GM23338 (cell line): ENCODE data around the gene CERS1. TPM values are rescaled to one million over a fixed set of nuclear protein-coding genes. Genes with fewer than 3 reads are reported as not detected.
A peak's percentile ranks its signal among the peaks of the same experiment; 100 is the strongest.

ENCODE experiments used
- ATAC-seq: fragments of 200-7000 bp; cut with Tn5 transposase; 3 replicates; pipeline ENCODE4 v1.9.1; 2020
- DNase-seq: peaks from one replicate; pipeline ENCODE4 v3.0.0-alpha.2; 2015; ENCODE audit warnings: low spot score
- H2AFZ ChIP-seq: fragments of 200-600 bp; sonication (generic); 2 replicates; pipeline ENCODE4 v1.8.0; 2016; ENCODE audit warnings: antibody characterized with exemption, mild to moderate bottlenecking, moderate library complexity
- H3F3A ChIP-seq: fragments of 200-600 bp; sonication (generic); replicated peaks from 2 replicates; pipeline ENCODE4 v1.8.0; 2017; ENCODE audit warnings: antibody characterized with exemption, mixed run types, low read depth
- H3K27ac ChIP-seq: fragments of 200-600 bp; sonication (generic); 2 replicates; pipeline ENCODE4 v1.6.1; 2016; ENCODE audit warnings: low read depth
- H3K27me3 ChIP-seq: fragments of 200-600 bp; sonication (generic); 2 replicates; pipeline ENCODE4 v1.8.0; 2016; ENCODE audit warnings: mild to moderate bottlenecking, mixed run types, moderate library complexity; ENCODE audit not compliant: insufficient read depth
- H3K36me3 ChIP-seq: fragments of 200-600 bp; sonication (generic); 2 replicates; pipeline ENCODE4 v1.8.0; 2016; ENCODE audit warnings: mild to moderate bottlenecking; ENCODE audit not compliant: insufficient read depth
- H3K4me1 ChIP-seq: fragments of 200-600 bp; sonication (generic); 2 replicates; pipeline ENCODE4 v1.8.0; 2016; ENCODE audit warnings: mild to moderate bottlenecking, moderate library complexity; ENCODE audit not compliant: insufficient read depth
- H3K4me2 ChIP-seq: fragments of 200-600 bp; sonication (generic); 2 replicates; pipeline ENCODE4 v1.7.1; 2017; ENCODE audit warnings: mixed run types
- H3K4me3 ChIP-seq: fragments of 200-600 bp; sonication (generic); 2 replicates; pipeline ENCODE4 v1.6.1; 2016; ENCODE audit warnings: mixed run types
- H3K79me2 ChIP-seq: fragments of 200-600 bp; sonication (generic); replicated peaks from 2 replicates; pipeline ENCODE4 v1.8.0; 2017; ENCODE audit warnings: mild to moderate bottlenecking; ENCODE audit not compliant: insufficient read depth
- H3K9me2 ChIP-seq: fragments of 200-600 bp; sonication (generic); 2 replicates; pipeline ENCODE4 v1.8.0; 2017; ENCODE audit not compliant: insufficient read depth
- H4K20me1 ChIP-seq: fragments of 200-600 bp; sonication (generic); replicated peaks from 2 replicates; pipeline ENCODE4 v1.8.0; 2017; ENCODE audit warnings: mild to moderate bottlenecking; ENCODE audit not compliant: insufficient read depth
- H3K27ac Mint-ChIP-seq: 2 replicates; pipeline ENCODE4 v1.8.0; 2020; ENCODE audit warnings: inconsistent platforms, mild to moderate bottlenecking, moderate library complexity, mixed read lengths
- H3K27me3 Mint-ChIP-seq: 3 replicates; pipeline ENCODE4 v1.8.0; 2022; ENCODE audit warnings: low read depth, mild to moderate bottlenecking, moderate library complexity, mixed read lengths, inconsistent platforms; ENCODE audit not compliant: insufficient read depth, poor library complexity
- H3K36me3 Mint-ChIP-seq: 3 replicates; pipeline ENCODE4 v1.8.0; 2021; ENCODE audit warnings: low read depth, mild to moderate bottlenecking, inconsistent platforms, moderate library complexity, mixed read lengths
- H3K4me1 Mint-ChIP-seq: 3 replicates; pipeline ENCODE4 v1.8.0; 2020; ENCODE audit warnings: mild to moderate bottlenecking, inconsistent platforms, mixed read lengths
- H3K4me3 Mint-ChIP-seq: 3 replicates; pipeline ENCODE4 v1.8.0; 2021; ENCODE audit warnings: moderate library complexity, mild to moderate bottlenecking, inconsistent platforms, mixed read lengths
- H3K9me3 Mint-ChIP-seq: 3 replicates; pipeline ENCODE4 v1.8.0; 2020; ENCODE audit warnings: moderate library complexity, mild to moderate bottlenecking, inconsistent platforms, mixed read lengths
- CREB1 ChIP-seq: fragments of 250-450 bp; sonication (Bioruptor Pico); IDR thresholded peaks from 2 replicates; pipeline ENCODE4 v1.5.0; 2020; ENCODE audit warnings: low read depth, mild to moderate bottlenecking, moderate library complexity
- CTCF ChIP-seq, 2 experiments: fragments of 200-600 bp in 1 of 2; sonication (generic) in 1 of 2; conservative IDR thresholded peaks; 2 replicates each; pipeline versions ENCODE4 v1.5.1 to v1.6.1; 2016 to 2017; ENCODE audit warnings: antibody characterized with exemption in 2 of 2, low read depth in 2 of 2, mild to moderate bottlenecking in 2 of 2, moderate library complexity in 1 of 2
- ETS1 ChIP-seq: IDR thresholded peaks from 2 replicates; pipeline ENCODE4 v1.6.1; 2016; ENCODE audit warnings: antibody characterized with exemption
- EZH2 ChIP-seq: fragments of 200-600 bp; sonication (generic); IDR thresholded peaks from one replicate; pipeline ENCODE4 v1.8.0; 2017; ENCODE audit warnings: antibody characterized with exemption, mild to moderate bottlenecking, low read depth; ENCODE audit not compliant: unreplicated experiment
- EZH2phosphoT487 ChIP-seq: fragments of 200-600 bp; sonication (generic); IDR thresholded peaks from one replicate; pipeline ENCODE4 v1.8.1; 2018; ENCODE audit warnings: antibody characterized with exemption; ENCODE audit not compliant: unreplicated experiment
- JUNB ChIP-seq: IDR thresholded peaks from one replicate; pipeline ENCODE4 v1.6.1; 2016; ENCODE audit warnings: antibody characterized with exemption; ENCODE audit not compliant: unreplicated experiment
- NANOG ChIP-seq: IDR thresholded peaks from 2 replicates; pipeline ENCODE4 v1.6.1; 2016; ENCODE audit warnings: antibody characterized with exemption, borderline replicate concordance
- STAT1 ChIP-seq: IDR thresholded peaks from one replicate; pipeline ENCODE4 v1.6.1; 2016; ENCODE audit warnings: antibody characterized with exemption; ENCODE audit not compliant: unreplicated experiment
- ZNF331 ChIP-seq: fragments of 250-450 bp; sonication (Bioruptor Pico); IDR thresholded peaks from 2 replicates; pipeline ENCODE4 v1.5.0; 2020; ENCODE audit warnings: low read depth, mild to moderate bottlenecking, moderate library complexity
- polyA plus RNA-seq: library from polyadenylated mRNA; unstranded; fragments of >200 nt; fragmentation: Nextera tagmentation; extraction: Ambion mirVana; gene quantifications from 2 replicates; pipeline ENCODE4 v1.2.1, GENCODE V29; 2016
- total RNA-seq: library from RNA; depleted of rRNA; stranded (reverse); fragments of >200 nt; shearing (Covaris generic); gene quantifications from 2 replicates; pipeline ENCODE4 v1.2.3, GENCODE V29; 2014

Gene CERS1
- total and polyA plus RNA-seq, 2 experiments from 2014 or later: 11.1 to 12.2 TPM

GRCh38 chr19:18871543-18871942 is 24.4 kb downstream of the CERS1 start:
- peaks cover 7% of the 10 kb centered on the region; the same call in 2 of the 3 replicates for H3K4me1 Mint-ChIP-seq
- TF ChIP-seq ETS1: no peak
- no peak for TF ChIP-seq STAT1
- peaks cover 29% of the 10 kb centered on the region for H3K27me3 Mint-ChIP-seq
- DNase-seq (no peak), ATAC-seq (no peak)
- Histone ChIP-seq H3K79me2 (no peaks in the 10 kb centered on the region), H3K4me1 (peaks cover 5% of the 10 kb centered on the region; the same call in 1 of the 2 replicates), H3F3A (peaks cover 13% of the 10 kb centered on the region), H4K20me1 (peaks cover 14% of the 10 kb centered on the region), H3K9me2 (no peaks in the 10 kb centered on the region), H3K27me3 (peaks cover 33% of the 10 kb centered on the region), H3K36me3 (no peaks in the 10 kb centered on the region), H2AFZ (no peak overlapping the region), H3K4me2 (no peak overlapping the region), H3K27ac (no peak overlapping the region), H3K4me3 (no peak overlapping the region)
- H3K36me3 Mint-ChIP-seq: peaks cover 34% of the 10 kb centered on the region
- H3K9me3 Mint-ChIP-seq: peaks cover 4% of the 10 kb centered on the region; the same call in 2 of the 3 replicates
- H3K27ac Mint-ChIP-seq: no peak overlapping the region
- peak overlapping the region; percentile 19; the same call in 1 of the 3 replicates for H3K4me3 Mint-ChIP-seq

- H3K4me1 ChIP-seq: peaks cover 5% of the 10 kb centered on the region; the same call in 1 of the 2 replicates
- H3K27me3 ChIP-seq: peaks cover 33% of the 10 kb centered on the region
- H3K27ac ChIP-seq: no peak overlapping the region
- Mint-ChIP-seq H3K36me3 (peaks cover 29% of the 10 kb centered on the region), H3K4me3 (peak overlapping the region; percentile 58), H3K27me3 (peaks cover 29% of the 10 kb centered on the region), H3K27ac (no peak overlapping the region), H3K4me1 (peaks cover 9% of the 10 kb centered on the region; the same call in 2 of the 3 replicates), H3K9me3 (peaks cover 2% of the 10 kb centered on the region; the same call in 2 of the 3 replicates)
- H3F3A ChIP-seq: peaks cover 20% of the 10 kb centered on the region
- DNase-seq (no peak), ATAC-seq (no peak)
- no peak for TF ChIP-seq ZNF331 (CRISPR knock-in tag)
- TF ChIP-seq ETS1: no peak
- no peak for TF ChIP-seq CREB1
- peak overlapping the region; percentile 84 for H3K4me2 ChIP-seq
- peaks cover 14% of the 10 kb centered on the region for H4K20me1 ChIP-seq
- H2AFZ ChIP-seq: peak overlapping the region; percentile 56; the same call in 1 of the 2 replicates
- H3K9me2 ChIP-seq: no peaks in the 10 kb centered on the region
- no peaks in the 10 kb centered on the region for H3K36me3 ChIP-seq
- peak overlapping the region; percentile 57 for H3K4me3 ChIP-seq
- H3K79me2 ChIP-seq: no peaks in the 10 kb centered on the region
Measured at GRCh38 chr19:18870531-18871172, 25.3 kb downstream of the CERS1 start.

- H3K4me2 ChIP-seq: peak overlapping the region; percentile 84
- Mint-ChIP-seq H3K4me1 (peaks cover 9% of the 10 kb centered on the region; the same call in 2 of the 3 replicates), H3K9me3 (no peaks in the 10 kb centered on the region; the same call in 1 of the 3 replicates), H3K4me3 (no peak overlapping the region; the same call in 2 of the 3 replicates), H3K27me3 (peaks cover 29% of the 10 kb centered on the region), H3K36me3 (peaks cover 27% of the 10 kb centered on the region), H3K27ac (no peak overlapping the region)
- no peak overlapping the region for H3K27ac ChIP-seq
- peak; percentile 47 for ATAC-seq
- peaks cover 5% of the 10 kb centered on the region; the same call in 1 of the 2 replicates for H3K4me1 ChIP-seq
- H3K36me3 ChIP-seq: no peaks in the 10 kb centered on the region
- peaks cover 33% of the 10 kb centered on the region for H3K27me3 ChIP-seq
- peak overlapping the region; percentile 57 for H3K4me3 ChIP-seq
- DNase-seq: peak; percentile 88
- H4K20me1 ChIP-seq: peaks cover 14% of the 10 kb centered on the region
- H3F3A ChIP-seq: peaks cover 26% of the 10 kb centered on the region
- no peak overlapping the region for H2AFZ ChIP-seq
- no peaks in the 10 kb centered on the region for H3K79me2 ChIP-seq
- no peaks in the 10 kb centered on the region for H3K9me2 ChIP-seq
- TF ChIP-seq ZNF331 (CRISPR knock-in tag): no peak
- TF ChIP-seq JUNB: no peak
- no peak for TF ChIP-seq CREB1
- TF ChIP-seq NANOG: no peak
- TF ChIP-seq EZH2phosphoT487: no peak
- TF ChIP-seq EZH2: no peak
- TF ChIP-seq CTCF (conservative IDR thresholded peaks at IDR 0.05; ENCODE audit: low read depth in 2 of 2): no peak
Measured at GRCh38 chr19:18869781-18870530, 26.0 kb downstream of the CERS1 start.
